Pons (tissue), 1 donor: ENCODE measurements around the gene FRMPD4.

Experiments
- DNase-seq: peaks from one replicate; pipeline ENCODE4 v3.0.0-alpha.2; 2016; ENCODE audit warnings: low spot score

The FRMPD4 gene

GRCh38 chrX:12366440-12366839 lies 228.2 kb downstream of the FRMPD4 start:
- no peak for DNase-seq

- no peak for DNase-seq
Observed at GRCh38 chrX:12367254-12367653, 229.0 kb downstream of the FRMPD4 start.

- no peak for DNase-seq
Observed at GRCh38 chrX:12370497-12370986, 232.3 kb downstream of the FRMPD4 start.

GRCh38 chrX:12372111-12372510 lies 233.8 kb downstream of the FRMPD4 start:
- DNase-seq, result no peak

- no peak for DNase-seq
Observed at GRCh38 chrX:12374286-12374685, 236.0 kb downstream of the FRMPD4 start.

- DNase-seq, result no peak
Observed at GRCh38 chrX:12378253-12378652, 240.0 kb downstream of the FRMPD4 start.

GRCh38 chrX:12378706-12379105 lies 240.4 kb downstream of the FRMPD4 start:
- no peak for DNase-seq

GRCh38 chrX:12379671-12380070 lies 241.4 kb downstream of the FRMPD4 start:
- no peak for DNase-seq

- no peak for DNase-seq
Observed at GRCh38 chrX:12383196-12383595, 244.9 kb downstream of the FRMPD4 start.

- DNase-seq, result no peak
Observed at GRCh38 chrX:12390301-12390700, 252.0 kb downstream of the FRMPD4 start.

GRCh38 chrX:12396584-12396983 lies 258.3 kb downstream of the FRMPD4 start:
- DNase-seq, result no peak

GRCh38 chrX:12400218-12400617 lies 261.9 kb downstream of the FRMPD4 start:
- DNase-seq, result no peak

- DNase-seq, result no peak
Observed at GRCh38 chrX:12401252-12401651, 263.0 kb downstream of the FRMPD4 start.

GRCh38 chrX:12403474-12404082 lies 265.3 kb downstream of the FRMPD4 start:
- no peak for DNase-seq

GRCh38 chrX:12405306-12405705 lies 267.0 kb downstream of the FRMPD4 start:
- no peak for DNase-seq

GRCh38 chrX:12410523-12410922 lies 272.2 kb downstream of the FRMPD4 start:
- DNase-seq, result no peak

GRCh38 chrX:12411831-12412230 lies 273.6 kb downstream of the FRMPD4 start:
- no peak for DNase-seq

GRCh38 chrX:12412561-12412960 lies 274.3 kb downstream of the FRMPD4 start:
- DNase-seq, result no peak

- no peak for DNase-seq
Observed at GRCh38 chrX:12419591-12419990, 281.3 kb downstream of the FRMPD4 start.

GRCh38 chrX:12421918-12422317 lies 283.6 kb downstream of the FRMPD4 start:
- DNase-seq, result no peak

GRCh38 chrX:12423346-12423745 lies 285.1 kb downstream of the FRMPD4 start:
- DNase-seq, result no peak

GRCh38 chrX:12425496-12425895 lies 287.2 kb downstream of the FRMPD4 start:
- no peak for DNase-seq

- DNase-seq, result no peak
Observed at GRCh38 chrX:12426420-12426819, 288.1 kb downstream of the FRMPD4 start.

- DNase-seq, result no peak
Observed at GRCh38 chrX:12434493-12434892, 296.2 kb downstream of the FRMPD4 start.
